ENCODE results near the gene OAT. TPM values are rescaled to one million over a fixed set of nuclear protein-coding genes. Genes with fewer than 3 reads are reported as not detected.

The OAT gene
- total RNA-seq, 6 experiments from 2014 or later, result 5.2 to 43.8 (median 20.1) TPM

- no peak overlapping the region for H3K27ac ChIP-seq
- no peaks in the 10 kb centered on the region for H3K36me3 ChIP-seq
- H3K9me3 ChIP-seq, result no peaks in the 10 kb centered on the region
- no peaks in the 10 kb centered on the region for H3K27me3 ChIP-seq
- no peak overlapping the region for H3K4me3 ChIP-seq
- no peaks in the 10 kb centered on the region for H3K4me1 ChIP-seq
- TF ChIP-seq POLR2A (IDR thresholded peaks at IDR 0.05) (no peak), CTCF (IDR thresholded peaks at IDR 0.05) (no peak)
- ATAC-seq (no peak), DNase-seq (no peak)
- intact Hi-C loops (cut with DNase I), result loop anchor here in 1 of 2 donors (5.0 kb wide), 1 partner anchor 382 kb away; no protein-coding TSS in a partner anchor
- WGBS (ENCODE audit: insufficient coverage, low coverage, low lambda C conversion rate, missing lambda C conversion rate), result 51% methylated on average over 10 of the region's 16 CpGs
Observed at GRCh38 chr10:124378881-124379471, 39.7 kb downstream of the OAT start.

- DNase-seq (no peak), ATAC-seq (no peak)
- WGBS (ENCODE audit: insufficient coverage, low coverage, low lambda C conversion rate, missing lambda C conversion rate), result 51% methylated on average over 5 of the region's 7 CpGs
- H3K9me3 ChIP-seq, result no peaks in the 10 kb centered on the region
- no peaks in the 10 kb centered on the region for H3K4me1 ChIP-seq
- no peak for TF ChIP-seq CTCF (IDR thresholded peaks at IDR 0.05)
- no peak for TF ChIP-seq POLR2A (IDR thresholded peaks at IDR 0.05)
- no peaks in the 10 kb centered on the region for H3K27me3 ChIP-seq
- H3K4me3 ChIP-seq, result no peak overlapping the region
- no peak overlapping the region for H3K27ac ChIP-seq
- intact Hi-C loops (cut with DNase I), result loop anchor here in 1 of 2 donors (5.0 kb wide), 1 partner anchor 381 kb away; no protein-coding TSS in a partner anchor
- H3K36me3 ChIP-seq, result no peaks in the 10 kb centered on the region
Observed at GRCh38 chr10:124378271-124378670, 40.5 kb downstream of the OAT start.

DNA sequence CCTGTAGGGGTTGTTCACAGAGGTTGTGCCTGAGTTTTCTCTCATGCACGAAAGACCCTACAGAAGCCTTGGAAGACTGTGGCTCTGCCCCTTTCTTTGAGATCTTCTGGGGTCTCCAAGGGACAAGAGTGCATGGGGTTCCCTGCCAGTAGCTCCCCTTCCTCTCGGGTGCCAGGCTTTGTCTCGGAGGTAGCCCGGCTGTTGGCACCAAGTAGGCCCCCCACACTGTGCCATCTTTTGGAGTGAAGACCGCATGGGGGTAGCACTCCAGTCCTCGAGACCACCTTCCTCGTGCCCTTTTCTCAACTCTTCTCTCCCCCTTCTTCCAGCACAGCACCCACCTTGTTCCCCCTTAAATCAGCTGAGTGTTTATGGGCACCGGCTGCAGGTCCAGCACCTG is 41.6 kb downstream of the OAT start:
- intact Hi-C loops (cut with DNase I), result loop anchor here in 1 of 2 donors (5.0 kb wide), 1 partner anchor 380 kb away; no protein-coding TSS in a partner anchor
- 29% methylated on average over 1 of the region's 8 CpGs for WGBS (ENCODE audit: insufficient coverage, low coverage, low lambda C conversion rate, missing lambda C conversion rate)
- Histone ChIP-seq H3K36me3 (no peaks in the 10 kb centered on the region), H3K9me3 (no peaks in the 10 kb centered on the region), H3K27me3 (no peaks in the 10 kb centered on the region), H3K4me1 (no peaks in the 10 kb centered on the region), H3K27ac (no peak overlapping the region), H3K4me3 (no peak overlapping the region)
- TF ChIP-seq POLR2A (IDR thresholded peaks at IDR 0.05) (no peak), CTCF (IDR thresholded peaks at IDR 0.05) (no peak)
- no peak for DNase-seq
- ATAC-seq, result no peak

DNA sequence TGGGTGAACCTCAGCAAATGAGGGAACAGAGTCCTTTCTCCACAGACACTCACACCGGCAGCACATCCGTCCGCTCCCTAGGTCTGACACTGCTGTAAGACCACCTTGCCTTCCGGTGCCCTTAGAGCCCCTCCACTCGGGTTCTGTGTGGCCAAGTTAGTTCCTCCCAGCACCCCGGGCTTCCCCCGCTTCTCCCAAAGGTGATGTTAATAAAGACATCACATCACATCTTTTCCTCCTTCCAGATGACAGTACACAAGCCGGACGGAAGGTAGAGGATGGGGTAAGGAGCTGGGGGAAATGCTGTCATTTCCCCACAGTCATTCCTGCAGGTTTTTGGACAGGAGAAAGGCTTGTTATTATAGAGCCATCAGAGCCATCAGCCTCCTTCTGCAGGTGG is 42.3 kb downstream of the OAT start:
- H3K9me3 ChIP-seq, result no peaks in the 10 kb centered on the region
- H3K27ac ChIP-seq, result no peak overlapping the region
- no peaks in the 10 kb centered on the region for H3K27me3 ChIP-seq
- H3K4me1 ChIP-seq, result no peaks in the 10 kb centered on the region
- ATAC-seq (no peak), DNase-seq (no peak)
- intact Hi-C loops (cut with DNase I), result loop anchor here in 1 of 2 donors (5.0 kb wide), 1 partner anchor 379 kb away; no protein-coding TSS in a partner anchor
- TF ChIP-seq POLR2A (IDR thresholded peaks at IDR 0.05) (no peak), CTCF (IDR thresholded peaks at IDR 0.05) (no peak)
- H3K36me3 ChIP-seq, result no peaks in the 10 kb centered on the region
- H3K4me3 ChIP-seq, result no peak overlapping the region
- 28% methylated on average over 2 of the region's 9 CpGs for WGBS (ENCODE audit: insufficient coverage, low coverage, low lambda C conversion rate, missing lambda C conversion rate)
